Measurements from ENCODE around the gene SIGLEC12.
A peak's percentile ranks its signal among the peaks of the same experiment; 100 is the strongest.

The SIGLEC12 gene

GRCh38 chr19:51485960-51486660 is 15.5 kb downstream of the SIGLEC12 start:
- no peak for ATAC-seq
- TF ChIP-seq ZFP3 (CRISPR knock-in tag; IDR thresholded peaks at IDR 0.05), result no peak
- no peak for TF ChIP-seq CSDC2 (CRISPR knock-in tag; IDR thresholded peaks at IDR 0.05)
- TF ChIP-seq OSR1 (CRISPR knock-in tag; IDR thresholded peaks at IDR 0.05), result no peak
- TF ChIP-seq ZFP30 (CRISPR knock-in tag; IDR thresholded peaks at IDR 0.05), result no peak
- no peak for TF ChIP-seq POU6F1 (CRISPR knock-in tag; IDR thresholded peaks at IDR 0.05; ENCODE audit: borderline replicate concordance, low read depth)
- no peak for TF ChIP-seq CREB5 (CRISPR knock-in tag; IDR thresholded peaks at IDR 0.05; ENCODE audit: low read depth)
- no peak for TF ChIP-seq BACH2 (CRISPR knock-in tag; IDR thresholded peaks at IDR 0.05; ENCODE audit: borderline replicate concordance)

GRCh38 chr19:51480590-51480989 is 21.0 kb downstream of the SIGLEC12 start:
- peak; percentile 58; the same call in 2 of the 3 replicates for ATAC-seq
- TF ChIP-seq SNAI2 (CRISPR knock-in tag; IDR thresholded peaks at IDR 0.05) (no peak), ZFP3 (CRISPR knock-in tag; IDR thresholded peaks at IDR 0.05) (no peak), ZC3H10 (CRISPR knock-in tag; IDR thresholded peaks at IDR 0.05) (no peak), PPARA (CRISPR knock-in tag; IDR thresholded peaks at IDR 0.05; ENCODE audit: borderline replicate concordance) (no peak), ZNF8 (CRISPR knock-in tag; IDR thresholded peaks at IDR 0.05) (no peak), TCF4 (CRISPR knock-in tag; IDR thresholded peaks at IDR 0.05; ENCODE audit: borderline replicate concordance) (no peak), GLIS3 (CRISPR knock-in tag; IDR thresholded peaks at IDR 0.05) (no peak), ZNF70 (CRISPR knock-in tag; IDR thresholded peaks at IDR 0.05) (no peak), BACH2 (CRISPR knock-in tag; IDR thresholded peaks at IDR 0.05; ENCODE audit: borderline replicate concordance) (no peak), ISL1 (CRISPR knock-in tag; IDR thresholded peaks at IDR 0.05) (no peak), ARNTL (CRISPR knock-in tag; IDR thresholded peaks at IDR 0.05; ENCODE audit: borderline replicate concordance, low read depth) (no peak), OSR1 (CRISPR knock-in tag; IDR thresholded peaks at IDR 0.05) (no peak), ZFP30 (CRISPR knock-in tag; IDR thresholded peaks at IDR 0.05) (no peak), CREB5 (CRISPR knock-in tag; IDR thresholded peaks at IDR 0.05; ENCODE audit: low read depth) (no peak), RARB (CRISPR knock-in tag; IDR thresholded peaks at IDR 0.05) (no peak), ESRRG (CRISPR knock-in tag; IDR thresholded peaks at IDR 0.05) (no peak), CSDC2 (CRISPR knock-in tag; IDR thresholded peaks at IDR 0.05) (no peak)
- TF ChIP-seq, protein P1, sequence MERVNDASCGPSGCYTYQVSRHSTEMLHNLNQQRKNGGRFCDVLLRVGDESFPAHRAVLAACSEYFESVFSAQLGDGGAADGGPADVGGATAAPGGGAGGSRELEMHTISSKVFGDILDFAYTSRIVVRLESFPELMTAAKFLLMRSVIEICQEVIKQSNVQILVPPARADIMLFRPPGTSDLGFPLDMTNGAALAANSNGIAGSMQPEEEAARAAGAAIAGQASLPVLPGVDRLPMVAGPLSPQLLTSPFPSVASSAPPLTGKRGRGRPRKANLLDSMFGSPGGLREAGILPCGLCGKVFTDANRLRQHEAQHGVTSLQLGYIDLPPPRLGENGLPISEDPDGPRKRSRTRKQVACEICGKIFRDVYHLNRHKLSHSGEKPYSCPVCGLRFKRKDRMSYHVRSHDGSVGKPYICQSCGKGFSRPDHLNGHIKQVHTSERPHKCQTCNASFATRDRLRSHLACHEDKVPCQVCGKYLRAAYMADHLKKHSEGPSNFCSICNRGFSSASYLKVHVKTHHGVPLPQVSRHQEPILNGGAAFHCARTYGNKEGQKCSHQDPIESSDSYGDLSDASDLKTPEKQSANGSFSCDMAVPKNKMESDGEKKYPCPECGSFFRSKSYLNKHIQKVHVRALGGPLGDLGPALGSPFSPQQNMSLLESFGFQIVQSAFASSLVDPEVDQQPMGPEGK (CRISPR knock-in tag; IDR thresholded peaks at IDR 0.05; ENCODE audit: borderline replicate concordance), result no peak
- TF ChIP-seq, protein P2, sequence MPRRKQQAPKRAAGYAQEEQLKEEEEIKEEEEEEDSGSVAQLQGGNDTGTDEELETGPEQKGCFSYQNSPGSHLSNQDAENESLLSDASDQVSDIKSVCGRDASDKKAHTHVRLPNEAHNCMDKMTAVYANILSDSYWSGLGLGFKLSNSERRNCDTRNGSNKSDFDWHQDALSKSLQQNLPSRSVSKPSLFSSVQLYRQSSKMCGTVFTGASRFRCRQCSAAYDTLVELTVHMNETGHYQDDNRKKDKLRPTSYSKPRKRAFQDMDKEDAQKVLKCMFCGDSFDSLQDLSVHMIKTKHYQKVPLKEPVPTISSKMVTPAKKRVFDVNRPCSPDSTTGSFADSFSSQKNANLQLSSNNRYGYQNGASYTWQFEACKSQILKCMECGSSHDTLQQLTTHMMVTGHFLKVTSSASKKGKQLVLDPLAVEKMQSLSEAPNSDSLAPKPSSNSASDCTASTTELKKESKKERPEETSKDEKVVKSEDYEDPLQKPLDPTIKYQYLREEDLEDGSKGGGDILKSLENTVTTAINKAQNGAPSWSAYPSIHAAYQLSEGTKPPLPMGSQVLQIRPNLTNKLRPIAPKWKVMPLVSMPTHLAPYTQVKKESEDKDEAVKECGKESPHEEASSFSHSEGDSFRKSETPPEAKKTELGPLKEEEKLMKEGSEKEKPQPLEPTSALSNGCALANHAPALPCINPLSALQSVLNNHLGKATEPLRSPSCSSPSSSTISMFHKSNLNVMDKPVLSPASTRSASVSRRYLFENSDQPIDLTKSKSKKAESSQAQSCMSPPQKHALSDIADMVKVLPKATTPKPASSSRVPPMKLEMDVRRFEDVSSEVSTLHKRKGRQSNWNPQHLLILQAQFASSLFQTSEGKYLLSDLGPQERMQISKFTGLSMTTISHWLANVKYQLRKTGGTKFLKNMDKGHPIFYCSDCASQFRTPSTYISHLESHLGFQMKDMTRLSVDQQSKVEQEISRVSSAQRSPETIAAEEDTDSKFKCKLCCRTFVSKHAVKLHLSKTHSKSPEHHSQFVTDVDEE (CRISPR knock-in tag; IDR thresholded peaks at IDR 0.05), result no peak
